ENCODE results near the gene BTN3A1.
"Not testable (repeated sequence)": the region's sequence is repeated elsewhere in the genome, so short reads cannot be mapped to it uniquely, and the experiment has no call there.

GRCh38 chr6:26418077-26418476 is 16.0 kb downstream of the BTN3A1 start:
- TF ChIP-seq, protein P1, sequence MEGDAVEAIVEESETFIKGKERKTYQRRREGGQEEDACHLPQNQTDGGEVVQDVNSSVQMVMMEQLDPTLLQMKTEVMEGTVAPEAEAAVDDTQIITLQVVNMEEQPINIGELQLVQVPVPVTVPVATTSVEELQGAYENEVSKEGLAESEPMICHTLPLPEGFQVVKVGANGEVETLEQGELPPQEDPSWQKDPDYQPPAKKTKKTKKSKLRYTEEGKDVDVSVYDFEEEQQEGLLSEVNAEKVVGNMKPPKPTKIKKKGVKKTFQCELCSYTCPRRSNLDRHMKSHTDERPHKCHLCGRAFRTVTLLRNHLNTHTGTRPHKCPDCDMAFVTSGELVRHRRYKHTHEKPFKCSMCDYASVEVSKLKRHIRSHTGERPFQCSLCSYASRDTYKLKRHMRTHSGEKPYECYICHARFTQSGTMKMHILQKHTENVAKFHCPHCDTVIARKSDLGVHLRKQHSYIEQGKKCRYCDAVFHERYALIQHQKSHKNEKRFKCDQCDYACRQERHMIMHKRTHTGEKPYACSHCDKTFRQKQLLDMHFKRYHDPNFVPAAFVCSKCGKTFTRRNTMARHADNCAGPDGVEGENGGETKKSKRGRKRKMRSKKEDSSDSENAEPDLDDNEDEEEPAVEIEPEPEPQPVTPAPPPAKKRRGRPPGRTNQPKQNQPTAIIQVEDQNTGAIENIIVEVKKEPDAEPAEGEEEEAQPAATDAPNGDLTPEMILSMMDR (IDR thresholded peaks at IDR 0.05): not testable (repeated sequence)
- not testable (repeated sequence) for TF ChIP-seq POLR2A (IDR thresholded peaks at IDR 0.05)

Measured in tibial nerve (tissue), 3 donors.